Measurements from ENCODE around the gene C15orf39.

Gene C15orf39

DNA sequence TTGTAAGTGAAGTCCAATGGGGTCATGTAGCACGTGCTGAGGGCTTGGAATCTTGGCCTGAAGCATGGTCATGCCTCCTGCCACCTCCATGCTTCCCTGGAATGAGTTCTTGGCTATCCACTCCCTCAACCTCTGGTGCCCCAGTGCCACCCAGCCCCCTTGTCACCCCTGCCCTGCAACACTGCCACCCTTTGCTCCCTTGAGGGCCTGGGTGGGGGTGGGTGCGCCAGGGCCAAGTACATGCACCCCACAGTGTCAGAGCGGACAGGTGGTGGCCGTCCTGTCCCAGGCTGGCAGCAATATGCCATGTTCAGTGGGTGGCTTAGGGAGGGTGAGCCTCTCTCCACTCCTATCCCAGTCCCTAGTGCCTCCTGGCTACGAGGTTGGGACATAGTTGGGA, 27.6 kb upstream of the C15orf39 start:
- DNase-seq = no peak

DNA sequence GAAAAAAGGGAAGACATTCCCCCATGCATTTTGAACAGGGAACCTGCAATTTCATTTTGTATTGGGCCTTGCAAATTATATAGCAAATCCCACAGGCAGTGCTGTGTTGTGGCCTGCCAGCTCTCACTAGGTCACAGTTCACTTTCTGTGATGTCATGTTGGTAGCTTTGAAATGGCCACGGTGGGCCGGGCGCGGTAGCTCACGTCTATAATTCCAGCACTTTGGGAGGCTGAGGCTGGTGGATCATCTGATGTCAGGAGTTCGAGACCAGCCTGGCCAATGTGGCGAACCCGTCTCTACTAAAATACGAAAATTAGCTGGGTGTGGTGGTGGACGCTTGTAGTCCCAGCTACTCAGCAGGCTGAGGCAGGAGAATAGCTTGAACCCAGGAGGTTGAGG, 27.0 kb upstream of the C15orf39 start:
- no peak for DNase-seq

DNA sequence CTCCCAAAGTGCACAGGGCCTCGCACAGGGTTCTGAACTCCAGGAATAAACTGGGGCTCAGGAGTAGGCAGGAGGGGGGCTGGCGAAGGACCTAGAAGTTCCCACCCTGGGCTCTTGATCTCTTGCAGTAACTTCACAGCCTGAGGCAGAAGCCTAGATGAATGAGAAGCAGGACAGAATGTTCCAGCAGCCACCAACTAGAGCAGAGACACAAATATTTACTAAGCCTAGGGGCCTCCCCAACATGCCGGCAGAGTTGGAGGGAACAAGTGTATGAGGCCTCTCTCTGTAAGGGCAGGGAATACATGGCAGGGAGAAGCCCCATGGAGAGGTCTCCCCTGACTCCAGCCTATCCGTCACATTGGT, 25.3 kb upstream of the C15orf39 start:
- DNase-seq = no peak

DNA sequence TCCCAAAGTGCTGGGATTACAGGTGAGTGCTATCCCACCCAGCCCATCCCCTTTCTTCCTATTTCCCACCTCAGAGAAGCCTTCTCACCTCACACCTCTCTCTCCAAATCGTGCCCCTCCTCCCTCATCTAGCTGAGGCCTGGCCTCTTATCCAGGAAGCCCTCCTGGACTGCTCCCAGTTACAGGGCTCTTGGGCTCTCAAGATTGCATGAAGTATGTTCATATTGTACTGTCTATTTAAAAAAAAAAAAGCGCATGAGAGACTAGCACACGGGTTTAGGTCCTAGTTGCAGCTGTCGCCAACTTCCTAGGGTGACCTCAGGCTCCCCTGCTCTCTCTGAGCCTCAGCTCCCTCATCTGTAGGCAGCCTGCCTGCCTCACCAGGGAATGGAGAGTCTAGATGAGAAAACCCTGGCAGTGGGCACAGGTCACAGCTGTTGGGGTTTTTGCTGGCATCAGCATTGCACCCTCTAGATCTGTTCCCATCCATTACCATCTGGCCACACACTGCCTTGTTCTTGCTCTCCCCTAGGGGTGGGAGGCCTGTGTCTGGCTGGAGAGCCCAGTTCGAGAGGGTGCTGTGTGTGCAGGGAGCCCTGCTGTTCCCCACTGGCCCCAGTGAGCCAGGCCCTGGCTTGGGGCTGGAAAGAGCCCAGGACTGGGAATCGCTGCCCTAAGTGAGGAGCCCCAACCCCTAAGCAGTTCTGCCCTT, 24.2 kb upstream of the C15orf39 start:
- no peak for DNase-seq

DNA sequence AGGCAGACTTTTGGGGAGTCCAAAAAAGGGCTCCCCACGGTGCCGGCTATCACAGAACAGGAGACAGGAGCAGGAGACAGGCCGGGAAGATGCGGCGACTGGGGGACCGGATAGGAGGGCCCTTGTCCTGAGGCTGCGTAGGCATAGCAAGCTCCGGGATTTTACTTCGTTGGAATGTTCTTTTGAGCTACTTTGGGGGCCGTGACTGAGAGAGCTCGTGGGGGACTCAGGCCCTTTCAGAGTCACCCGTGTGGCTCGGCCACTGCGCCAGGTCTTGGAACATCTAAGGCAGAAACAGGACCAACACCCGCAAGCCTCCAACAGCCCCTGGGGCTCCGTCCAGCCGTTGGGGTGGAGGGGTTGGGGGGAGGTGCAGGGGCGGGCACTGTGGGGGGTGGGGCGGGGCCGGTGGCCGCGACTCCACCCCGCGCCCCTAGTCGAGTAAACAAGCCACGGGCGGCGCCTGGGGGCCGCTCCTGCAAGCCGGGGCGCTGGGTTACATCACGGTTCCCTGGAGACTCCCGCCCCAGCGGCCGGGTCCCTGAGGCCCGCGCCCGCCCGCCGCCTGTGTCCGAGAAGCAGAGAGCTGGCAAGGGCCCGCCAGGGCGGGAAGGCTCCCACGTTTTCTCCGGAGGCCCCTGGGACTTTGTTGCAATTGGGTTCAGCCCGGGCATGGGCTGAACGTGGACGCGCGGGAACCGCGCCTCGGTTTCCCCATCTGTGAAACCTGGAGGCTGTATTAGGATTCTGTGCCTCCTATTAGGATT, 23.3 kb upstream of the C15orf39 start:
- no peak for DNase-seq

DNA sequence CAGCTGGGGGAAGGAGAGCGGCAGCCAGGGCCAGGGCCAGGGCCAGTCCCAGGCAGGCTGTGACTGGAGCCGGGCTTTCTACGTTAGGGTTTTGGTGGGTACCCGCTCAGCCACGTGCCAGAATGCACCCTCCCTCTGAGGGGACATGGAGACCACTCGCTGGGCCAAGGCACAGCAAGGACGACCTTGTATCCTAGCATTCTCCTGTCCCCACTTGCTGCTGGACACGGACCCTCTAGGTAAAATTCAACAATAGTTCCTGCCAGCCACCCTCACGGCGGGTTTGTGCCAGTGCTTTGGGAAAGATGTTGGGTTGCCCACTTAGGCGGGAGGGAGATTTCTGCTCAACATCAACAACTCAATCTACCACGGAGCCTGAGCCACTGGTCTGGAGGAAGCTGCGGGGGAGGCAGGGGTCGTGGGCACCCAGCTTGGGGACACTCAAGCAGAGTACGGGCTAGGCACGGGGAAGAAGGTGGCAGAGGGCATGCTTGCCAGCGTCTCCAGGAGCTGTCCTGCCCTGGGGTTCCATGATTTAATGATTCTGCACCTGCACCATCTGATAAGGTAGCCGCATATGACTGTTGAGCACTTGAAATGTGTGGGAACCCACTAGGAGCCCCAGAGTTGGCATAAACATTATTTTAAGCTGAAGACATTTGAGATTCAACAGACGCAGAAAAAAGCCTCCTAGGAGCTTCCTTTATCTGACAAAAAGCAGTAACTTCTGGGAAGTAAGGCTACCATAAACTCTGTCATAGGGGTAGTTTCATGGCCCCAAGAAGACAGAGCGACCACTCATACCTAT, 22.5 kb upstream of the C15orf39 start:
- no peak for DNase-seq

DNA sequence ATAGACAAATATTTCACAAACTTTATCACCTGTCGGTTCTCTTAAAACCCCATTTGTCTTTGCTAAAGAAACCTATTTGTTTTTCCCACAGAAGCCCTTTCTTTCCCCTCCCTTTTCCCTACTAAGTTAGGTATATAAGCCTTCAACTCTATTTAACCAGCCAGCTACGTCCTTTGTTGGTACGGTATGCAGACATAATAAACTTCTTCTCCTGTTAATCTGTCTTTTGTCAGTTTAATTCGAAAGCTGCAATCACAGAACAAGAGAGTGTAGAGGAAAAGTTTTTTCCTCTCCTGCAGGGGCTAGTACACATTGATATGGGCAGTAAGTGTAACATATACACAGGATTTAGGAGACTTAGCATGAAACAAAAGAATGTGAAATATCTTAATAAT, 21.9 kb upstream of the C15orf39 start:
- DNase-seq = no peak

DNA sequence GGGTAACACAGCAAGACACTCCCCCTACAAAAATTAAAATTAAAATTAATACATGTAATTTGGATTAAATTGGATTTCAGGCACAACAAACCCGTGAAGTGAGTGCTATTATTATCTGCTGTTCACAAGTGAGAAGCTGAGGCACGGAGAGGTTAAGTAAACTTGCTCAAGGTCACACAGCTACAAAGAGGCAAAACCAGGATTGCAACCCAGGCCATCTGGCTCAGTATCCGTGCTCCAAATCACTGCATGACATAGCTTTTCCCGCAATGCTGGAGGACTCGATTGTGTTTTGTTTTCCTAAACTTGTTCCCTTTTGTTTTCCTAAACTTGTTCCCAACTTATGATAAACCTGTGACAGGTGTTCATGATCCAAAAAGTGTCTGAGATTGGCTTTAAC, 19.9 kb upstream of the C15orf39 start:
- DNase-seq = no peak

DNA sequence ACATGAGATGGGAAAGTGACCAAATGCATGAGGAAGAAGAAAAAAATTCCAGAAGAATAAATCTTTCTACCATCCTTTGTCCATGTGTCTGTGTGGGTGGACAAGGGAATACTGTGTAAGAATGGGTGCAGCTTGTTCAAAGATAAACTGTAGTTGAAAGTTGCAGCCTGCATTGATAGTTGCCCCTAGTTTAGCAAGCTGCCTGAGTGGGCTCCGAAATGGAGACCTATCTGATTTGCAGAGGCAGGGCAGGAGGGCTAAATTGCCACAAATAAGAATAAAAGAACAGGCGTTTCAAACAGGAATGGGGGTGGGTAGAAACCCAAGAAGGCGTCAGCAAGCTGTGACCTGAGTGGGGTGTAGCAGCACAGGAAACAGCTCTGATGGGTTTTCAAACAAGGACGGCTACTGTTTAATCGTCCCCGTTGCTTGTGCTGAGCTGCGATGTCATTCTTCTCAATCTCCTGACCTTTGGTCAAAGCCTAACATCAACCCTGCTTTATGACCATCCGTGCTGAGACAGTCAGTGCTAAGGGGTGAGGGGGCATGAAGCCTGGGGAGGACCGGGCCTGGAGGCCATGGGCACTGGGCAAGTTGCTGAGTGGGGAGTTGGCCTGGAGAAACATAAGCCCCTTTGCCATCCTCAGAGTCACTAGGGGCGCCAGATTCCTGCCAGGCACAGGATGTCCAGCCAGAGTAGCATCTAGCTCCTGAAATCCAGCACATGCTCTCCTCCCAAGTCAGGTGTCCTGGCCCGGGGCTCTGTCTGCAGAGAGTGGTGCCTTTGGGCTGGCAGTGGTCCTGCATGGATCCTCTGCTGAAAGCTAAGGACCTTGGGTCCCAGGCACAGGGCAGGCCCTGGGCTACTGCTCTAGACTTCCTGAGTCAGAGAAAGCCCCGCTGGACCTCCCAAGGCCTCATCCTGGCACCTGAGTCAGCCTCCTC, 19.2 kb upstream of the C15orf39 start:
- DNase-seq = no peak

DNA sequence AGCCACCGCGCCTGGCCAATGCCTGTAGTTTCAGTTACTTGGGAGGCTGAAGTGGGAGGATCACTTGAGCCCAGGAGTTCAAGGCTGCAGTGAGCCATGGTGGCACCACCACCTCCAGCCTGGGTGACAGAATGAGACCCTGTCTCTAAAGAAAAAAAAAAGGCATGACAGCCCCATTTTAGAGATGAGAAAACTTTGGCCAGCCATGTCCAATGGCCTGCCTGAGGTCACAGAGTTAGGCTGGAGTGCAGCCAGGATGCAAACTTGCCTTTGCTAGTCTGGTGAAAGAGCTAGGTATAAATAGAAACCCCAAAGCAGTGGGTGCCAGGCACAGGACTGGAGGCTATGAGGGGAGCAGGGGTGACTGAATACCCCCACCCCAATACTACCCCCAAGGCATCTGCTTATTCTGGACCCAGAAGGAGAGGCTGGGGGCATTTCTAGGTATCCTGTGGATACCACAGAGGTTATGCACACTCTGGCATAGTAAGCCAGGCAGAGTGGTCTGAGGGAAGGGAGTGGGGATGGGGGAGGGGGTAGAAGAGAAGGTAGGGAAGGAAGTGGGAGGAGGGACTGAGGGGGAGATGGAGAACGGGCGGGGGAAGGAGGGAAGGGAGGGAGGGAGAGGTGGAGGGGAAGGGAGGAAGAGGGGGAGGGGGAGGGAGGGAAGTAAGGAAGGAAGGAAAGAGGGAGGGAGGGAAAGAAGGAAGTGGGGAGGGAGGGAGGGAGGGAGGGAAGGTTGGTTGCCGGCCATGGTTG, 16.2 kb upstream of the C15orf39 start:
- no peak for DNase-seq

DNA sequence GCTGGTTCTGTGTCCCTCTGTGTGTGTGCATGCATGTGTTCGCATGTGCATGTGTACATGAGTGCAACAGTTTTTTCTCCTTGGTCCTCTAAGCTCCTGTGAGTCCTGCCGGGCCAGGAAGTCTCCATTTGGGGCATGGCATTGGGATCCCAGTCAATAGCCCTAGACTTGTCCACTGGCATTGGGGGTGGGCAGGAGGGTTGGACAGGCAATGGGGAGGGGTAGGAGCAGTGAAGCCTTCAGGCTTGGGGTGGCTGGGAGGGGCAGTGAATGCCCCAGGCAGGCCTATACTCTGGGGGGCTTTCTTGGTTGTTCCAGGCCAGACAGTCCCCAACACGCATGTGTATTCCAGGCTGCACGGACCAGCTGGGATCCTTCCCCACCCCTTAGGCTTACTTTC, 15.6 kb upstream of the C15orf39 start:
- no peak for DNase-seq

DNA sequence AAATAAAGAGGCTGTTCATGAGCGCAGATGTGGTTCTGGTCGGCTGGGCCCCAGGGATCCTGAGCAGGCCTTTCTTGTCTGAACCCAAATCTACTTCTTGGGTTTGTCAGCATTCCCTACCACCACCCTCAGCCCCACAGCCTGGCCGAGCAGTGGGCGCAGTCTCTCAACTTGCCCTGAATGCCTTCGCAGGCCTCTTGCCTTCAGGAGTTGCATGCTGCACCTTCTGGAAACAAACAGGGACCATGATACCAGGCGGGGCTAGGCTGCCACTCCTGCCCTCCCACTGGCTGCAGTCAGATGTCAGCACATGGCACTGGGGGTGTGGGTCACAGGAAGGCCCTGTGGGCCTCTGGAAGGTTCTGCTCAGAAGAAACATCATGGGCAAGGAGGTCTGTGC, 13.2 kb upstream of the C15orf39 start:
- no peak for DNase-seq

DNA sequence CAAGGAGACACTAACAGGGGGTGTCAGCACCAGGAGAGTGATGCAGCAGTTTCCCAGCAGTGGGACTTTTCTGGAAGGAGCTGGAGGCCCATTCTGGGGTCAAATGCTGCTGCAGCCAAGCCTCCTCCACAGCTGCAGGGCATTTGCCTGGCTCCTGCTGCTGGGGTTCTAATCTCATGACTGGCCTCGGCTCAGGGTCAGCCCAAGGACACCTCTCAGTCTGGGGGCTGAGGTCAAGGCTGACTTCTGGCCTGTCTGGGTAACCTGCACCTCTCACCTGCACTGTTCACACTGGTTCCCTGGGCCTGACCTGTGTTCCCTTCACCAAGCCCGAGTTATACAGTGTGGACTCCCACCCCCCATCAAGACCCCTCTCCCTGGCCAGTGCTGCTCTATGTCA, 10.4 kb upstream of the C15orf39 start:
- DNase-seq = no peak

DNA sequence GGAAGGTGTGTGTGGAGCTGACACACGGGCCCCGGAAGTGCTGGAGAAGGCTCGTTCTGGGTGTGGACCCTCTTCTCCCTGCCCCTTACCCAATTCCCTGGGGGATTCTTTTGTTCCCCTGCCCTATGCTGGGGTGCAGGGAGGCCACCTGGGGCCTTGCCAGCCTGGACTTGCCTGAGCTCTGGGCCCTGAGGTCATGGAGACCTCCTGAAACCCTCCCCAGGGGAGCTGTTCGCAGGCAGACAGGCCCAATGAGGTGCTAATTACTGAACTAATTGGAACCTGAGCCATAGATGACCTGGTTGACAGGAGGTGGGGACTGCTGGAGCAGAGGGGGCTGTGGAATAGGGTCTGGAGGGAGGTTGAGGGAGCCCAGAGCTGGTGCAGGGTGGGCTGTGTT, 9.4 kb upstream of the C15orf39 start:
- DNase-seq = no peak

DNA sequence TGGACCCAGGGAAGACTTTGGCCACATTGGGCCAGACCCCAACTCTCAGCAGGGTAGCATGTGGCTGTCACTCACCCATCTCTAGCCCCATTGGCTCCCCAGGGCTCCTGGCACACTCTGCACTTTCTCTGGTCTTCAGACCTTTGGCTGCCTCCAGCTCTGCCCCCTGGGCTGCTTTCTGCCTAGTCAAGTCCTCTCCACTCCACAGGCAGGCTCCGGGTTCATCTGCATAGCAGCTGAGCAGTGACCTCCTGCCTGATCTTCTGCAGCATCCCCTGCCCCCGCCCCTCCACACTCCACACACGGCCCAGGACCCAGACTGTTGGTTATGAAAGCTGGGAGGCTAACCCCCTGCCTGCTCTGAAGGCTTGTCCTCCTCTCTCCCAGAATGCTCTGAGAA, 8.4 kb upstream of the C15orf39 start:
- no peak for DNase-seq

DNA sequence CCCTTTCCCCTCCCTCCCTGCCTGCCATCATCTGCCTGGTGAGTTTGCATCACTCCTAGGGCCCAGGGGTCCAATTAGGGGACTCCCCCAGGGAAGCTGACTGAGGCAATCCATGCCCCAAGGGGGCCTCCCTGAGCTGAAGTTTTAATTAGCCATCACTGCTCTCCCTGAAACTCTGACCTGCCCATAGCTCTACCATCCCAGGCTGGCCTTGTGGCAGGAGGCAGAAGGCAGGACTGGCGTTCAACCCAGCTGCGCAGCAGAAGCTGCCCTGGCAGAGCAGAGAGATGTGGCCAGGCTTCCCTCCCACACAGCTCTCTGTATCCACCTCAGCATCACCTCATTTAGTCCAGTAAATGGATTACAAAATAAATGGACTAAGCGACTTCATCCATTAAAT, 7.7 kb upstream of the C15orf39 start:
- DNase-seq = no peak

DNA sequence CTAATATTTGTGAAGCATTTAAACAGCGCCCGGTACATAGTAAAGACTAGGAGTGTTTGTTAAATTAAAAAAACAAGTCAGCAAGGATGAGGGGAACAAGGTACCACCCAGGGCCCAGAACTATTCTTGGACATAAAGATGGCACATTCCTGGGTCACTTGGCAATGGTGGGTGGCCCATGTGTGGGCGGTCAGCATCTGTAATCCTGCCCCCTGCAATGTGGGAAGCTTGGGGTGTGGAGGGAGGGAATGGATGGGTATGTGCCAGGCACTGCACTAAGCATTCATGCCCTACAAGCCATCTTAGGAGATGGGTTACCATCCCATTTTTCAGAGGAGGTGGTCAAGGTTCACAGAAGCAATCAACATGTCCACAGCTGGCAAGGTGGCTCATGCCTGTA, 7.3 kb upstream of the C15orf39 start:
- DNase-seq = no peak

DNA sequence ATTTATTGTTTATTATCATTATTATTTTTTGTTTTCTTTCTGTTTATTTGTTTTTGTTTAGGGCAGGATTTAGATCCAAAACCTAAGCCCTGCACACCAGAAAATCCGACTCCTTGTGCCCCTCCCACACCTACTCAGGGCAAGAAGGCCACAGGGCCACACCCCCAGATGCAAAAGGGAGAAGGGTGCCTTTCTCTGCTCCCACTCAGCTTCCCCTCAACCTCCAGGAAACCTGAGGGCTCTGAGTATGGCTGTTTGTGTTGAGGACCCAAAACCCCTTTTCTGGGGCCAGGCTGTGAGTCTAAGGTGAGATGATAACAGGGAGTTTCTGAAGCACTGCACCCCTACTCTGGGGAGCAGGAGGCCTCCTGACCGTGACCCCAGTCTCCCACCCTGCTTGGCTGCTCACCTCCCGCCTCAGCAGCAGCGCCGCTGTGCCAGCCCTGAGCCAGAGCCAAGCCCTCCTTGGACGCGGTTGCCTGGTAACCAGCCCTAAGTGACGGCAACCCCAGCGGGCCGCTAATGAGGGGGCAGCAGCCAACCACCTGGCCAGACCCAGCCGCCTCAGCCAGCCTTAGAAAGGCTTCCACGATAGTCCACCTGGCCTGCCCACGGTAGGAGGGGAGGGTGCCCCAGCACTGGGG, 6.4 kb upstream of the C15orf39 start:
- DNase-seq = no peak

DNA sequence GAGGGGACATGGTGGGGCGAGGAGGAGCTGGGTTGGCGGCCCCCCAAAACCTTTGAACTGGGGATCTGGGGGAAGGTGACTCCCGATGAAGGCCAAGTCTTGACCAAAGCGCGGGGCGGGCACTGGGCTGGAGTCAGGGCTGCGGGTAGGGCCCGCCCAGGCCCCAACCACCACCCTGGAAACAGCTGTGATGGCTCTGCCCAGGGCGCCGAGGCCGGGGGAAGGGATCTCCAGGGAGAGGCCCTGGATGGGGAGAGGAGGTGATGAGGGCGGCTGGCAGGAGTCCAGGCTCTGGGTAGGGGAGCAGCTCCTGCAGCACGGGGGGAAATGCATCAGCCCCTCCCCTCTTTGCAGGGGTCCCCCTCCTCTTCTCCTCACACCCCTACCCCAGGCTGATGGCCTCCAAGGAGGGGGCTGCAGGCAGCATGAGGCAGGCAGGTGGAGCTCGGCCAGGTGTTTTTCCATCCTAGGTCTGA, 5.9 kb upstream of the C15orf39 start:
- DNase-seq = no peak

DNA sequence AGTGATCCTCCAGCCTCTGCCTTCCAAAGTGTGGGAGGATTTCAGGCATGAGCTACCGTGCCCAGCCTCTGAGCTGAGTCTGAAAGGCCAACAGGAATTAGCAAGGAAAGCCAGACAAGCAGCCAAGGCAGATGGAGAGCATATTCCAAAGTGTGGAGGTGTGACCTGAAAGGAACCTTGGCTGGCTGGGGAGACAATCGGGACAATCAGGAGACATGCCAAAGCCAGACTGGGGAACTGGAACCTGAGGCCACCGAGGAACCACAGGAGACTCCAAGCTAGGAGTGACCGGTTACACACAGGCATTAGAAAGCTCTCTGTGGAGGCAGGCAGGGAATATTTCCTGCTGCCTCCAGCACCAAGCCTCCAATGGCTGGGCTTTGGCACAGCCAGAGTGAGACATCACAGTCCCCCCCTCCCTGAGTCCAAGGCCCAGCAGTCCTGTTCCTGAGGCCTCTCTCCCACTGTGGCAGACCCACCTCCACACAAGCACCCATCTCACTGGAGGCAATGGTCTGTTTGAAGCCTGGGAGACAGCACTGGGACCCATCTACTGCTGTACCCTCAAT, 4.5 kb upstream of the C15orf39 start:
- no peak for DNase-seq
